HUES48 (cell line): ENCODE data around the gene CSRP1.

Experiments used
- H3K27ac ChIP-seq: one replicate; pipeline ENCODE4 v1.7.0; 2013; ENCODE audit warnings: low read depth, low read length, inconsistent platforms
- H3K27me3 ChIP-seq: 2 replicates; pipeline ENCODE4 v1.6.1; 2013; ENCODE audit warnings: mild to moderate bottlenecking, low read length; ENCODE audit not compliant: control insufficient read depth, insufficient read depth
- H3K36me3 ChIP-seq: 2 replicates; pipeline ENCODE4 v1.6.1; 2013; ENCODE audit warnings: low read length; ENCODE audit not compliant: control insufficient read depth, insufficient read depth
- H3K4me1 ChIP-seq: 2 replicates; pipeline ENCODE4 v1.6.1; 2013; ENCODE audit warnings: mild to moderate bottlenecking, low read length; ENCODE audit not compliant: control insufficient read depth, insufficient read depth
- H3K4me3 ChIP-seq: 2 replicates; pipeline ENCODE4 v1.5.1; 2013; ENCODE audit warnings: mild to moderate bottlenecking, low read depth, low read length
- H3K9ac ChIP-seq: 2 replicates; pipeline ENCODE4 v1.6.1; 2013; ENCODE audit warnings: mild to moderate bottlenecking, low read depth, low read length, moderate library complexity
- H3K9me3 ChIP-seq: 2 replicates; pipeline ENCODE4 v1.6.1; 2013; ENCODE audit warnings: low read length; ENCODE audit not compliant: control insufficient read depth, insufficient read depth

Gene CSRP1

DNA sequence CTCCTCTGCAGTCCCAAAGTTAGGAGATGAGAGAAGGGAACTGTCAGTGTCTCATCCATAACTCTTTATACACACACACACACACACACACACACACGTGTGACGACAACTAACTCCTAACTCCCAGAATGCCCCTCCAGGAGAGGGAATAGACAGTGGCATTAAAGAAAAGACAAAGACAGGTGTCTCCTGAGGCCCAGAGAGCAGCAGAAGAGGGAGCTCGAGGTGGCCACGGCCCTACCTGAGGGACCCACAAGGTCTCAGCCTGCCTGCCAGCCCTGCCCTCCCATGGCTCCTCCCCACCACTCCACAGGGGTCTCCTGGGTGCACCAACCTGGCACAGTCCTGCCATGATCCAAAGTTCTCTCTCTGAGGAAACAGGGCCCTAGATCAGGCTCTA lies 36.3 kb downstream of the CSRP1 start:
- Histone ChIP-seq H3K4me1 (peaks cover 18% of the 10 kb centered on the region), H3K36me3 (peaks cover 8% of the 10 kb centered on the region), H3K9ac (no peak overlapping the region), H3K27me3 (peaks cover 39% of the 10 kb centered on the region), H3K27ac (no peak overlapping the region), H3K4me3 (no peak overlapping the region), H3K9me3 (no peaks in the 10 kb centered on the region)

GRCh38 chr1:201469645-201470074 lies 37.3 kb downstream of the CSRP1 start:
- Histone ChIP-seq H3K9me3 (no peaks in the 10 kb centered on the region), H3K9ac (peak overlapping the region; percentile 4; the same call in 1 of the 2 replicates), H3K27me3 (peaks cover 39% of the 10 kb centered on the region), H3K27ac (no peak overlapping the region), H3K4me1 (peaks cover 18% of the 10 kb centered on the region), H3K4me3 (peak overlapping the region; percentile 89), H3K36me3 (peaks cover 17% of the 10 kb centered on the region)

DNA sequence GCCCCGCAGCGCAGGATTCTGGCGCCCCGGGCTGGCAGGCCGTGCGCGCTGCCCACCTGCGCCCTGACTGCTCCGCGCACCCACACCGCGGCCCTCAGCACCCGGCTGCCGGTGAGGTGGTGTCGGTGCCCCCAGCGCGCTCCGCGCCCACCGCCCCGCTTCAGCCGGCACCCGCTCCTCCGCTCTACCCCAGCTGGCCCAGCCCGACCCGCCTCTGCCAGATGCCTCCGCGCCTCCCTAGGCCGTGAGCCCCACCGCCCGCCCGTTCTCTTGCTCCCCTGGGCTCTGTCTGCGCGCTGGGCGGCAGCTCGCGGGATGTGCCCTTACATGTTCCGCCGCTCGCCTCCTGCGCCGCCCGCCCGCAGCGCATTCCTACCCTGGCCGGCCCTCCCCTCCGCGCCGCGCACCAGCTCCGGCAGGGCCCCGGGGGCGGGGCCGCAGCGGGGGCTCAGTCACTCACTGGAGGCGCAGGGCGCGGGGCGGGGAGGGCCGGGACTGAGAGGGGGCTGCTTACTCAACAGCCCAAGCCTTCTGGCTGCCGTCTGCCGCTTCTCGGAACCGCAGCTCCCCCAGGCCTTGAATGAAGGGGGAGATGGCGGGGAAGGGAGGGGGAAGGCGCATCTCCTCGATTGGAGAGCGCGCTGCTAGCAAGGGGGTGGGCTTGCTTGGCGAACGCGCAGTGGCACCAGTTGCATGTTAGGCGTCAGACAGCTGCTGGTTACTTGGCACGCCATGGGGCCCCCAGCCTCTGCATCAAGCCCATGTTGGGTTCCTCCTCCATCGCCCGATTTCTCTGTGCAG lies 37.9 kb downstream of the CSRP1 start, which contains the start of gene PHLDA3:
TSS of gene PHLDA3 (minus strand) at position 345 of the 801 bp plus-strand sequence. CDS start 402 bp downstream, outside the sequence.
- Histone ChIP-seq H3K36me3 (peaks cover 19% of the 10 kb centered on the region), H3K4me1 (peaks cover 18% of the 10 kb centered on the region), H3K4me3 (peak within 1 kb of the TSS; percentile 89), H3K27ac (peak within 1 kb of the TSS; percentile 40), H3K9me3 (no peaks in the 10 kb centered on the region), H3K9ac (peak within 1 kb of the TSS; percentile 81), H3K27me3 (peaks cover 39% of the 10 kb centered on the region)

GRCh38 chr1:201468501-201468843 lies 38.5 kb downstream of the CSRP1 start:
- Histone ChIP-seq H3K4me3 (peak overlapping the region; percentile 89), H3K4me1 (peaks cover 18% of the 10 kb centered on the region), H3K27me3 (peaks cover 39% of the 10 kb centered on the region), H3K9me3 (no peaks in the 10 kb centered on the region), H3K27ac (no peak overlapping the region), H3K36me3 (peaks cover 19% of the 10 kb centered on the region), H3K9ac (peak overlapping the region; percentile 81)

DNA sequence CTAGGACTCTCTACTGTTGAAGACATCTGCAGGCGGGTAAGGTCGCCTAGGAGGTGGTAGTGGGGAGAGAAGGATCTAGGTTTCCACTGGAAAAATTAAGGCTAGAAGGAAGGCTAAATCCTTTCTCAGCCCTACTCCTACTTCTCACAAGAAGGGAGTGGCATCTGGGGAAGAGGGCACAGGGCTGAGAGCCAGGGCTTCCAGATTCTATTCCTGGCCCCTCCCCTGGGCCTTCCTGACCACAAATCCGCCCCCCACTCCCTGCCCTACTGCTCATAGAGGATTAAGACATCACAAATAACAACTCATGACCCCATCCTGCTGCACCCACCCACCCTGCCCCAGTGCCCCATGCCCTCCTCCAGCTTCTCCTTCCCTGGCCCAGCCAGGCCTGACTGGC lies 40.4 kb downstream of the CSRP1 start:
- H3K4me3 ChIP-seq, result no peak overlapping the region; the same call in 1 of the 2 replicates
- H3K27ac ChIP-seq, result no peak overlapping the region
- H3K9ac ChIP-seq, result no peak overlapping the region
- no peaks in the 10 kb centered on the region for H3K9me3 ChIP-seq
- peaks cover 18% of the 10 kb centered on the region for H3K4me1 ChIP-seq
- H3K36me3 ChIP-seq, result peaks cover 19% of the 10 kb centered on the region
- H3K27me3 ChIP-seq, result peaks cover 35% of the 10 kb centered on the region

- Histone ChIP-seq H3K4me3 (no peak overlapping the region), H3K27ac (no peak overlapping the region), H3K36me3 (peaks cover 19% of the 10 kb centered on the region), H3K9ac (0 out of 2 replicates have a peak overlapping the region, but pooled peaks have one; percentile 21), H3K9me3 (no peaks in the 10 kb centered on the region), H3K4me1 (peaks cover 18% of the 10 kb centered on the region), H3K27me3 (peaks cover 28% of the 10 kb centered on the region)
Measured at GRCh38 chr1:201465698-201466290, 41.1 kb downstream of the CSRP1 start.

DNA sequence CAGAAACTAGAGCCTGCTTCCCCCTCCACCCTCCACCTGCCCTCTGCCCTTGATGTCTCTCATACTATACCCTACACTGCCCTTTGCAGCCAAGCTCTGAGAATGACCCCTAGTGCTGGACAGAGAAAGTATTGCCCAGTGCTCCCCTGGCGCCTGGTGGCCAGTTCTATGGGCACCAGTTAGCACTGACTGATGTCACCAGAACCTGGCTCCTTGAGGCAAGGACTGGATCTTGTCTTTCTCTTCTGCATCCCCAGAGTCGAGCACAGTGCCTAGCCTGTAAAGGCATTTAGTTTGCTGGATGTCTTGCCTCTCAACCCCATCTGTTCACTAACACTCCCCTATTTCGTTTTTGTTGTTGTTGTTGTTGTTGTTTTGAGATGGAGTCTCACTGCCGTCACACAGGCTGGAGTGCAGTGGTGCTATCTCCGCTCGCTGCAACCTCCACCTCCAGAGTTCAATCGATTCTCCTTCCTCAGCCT lies 43.8 kb downstream of the CSRP1 start:
- Histone ChIP-seq H3K36me3 (peaks cover 19% of the 10 kb centered on the region), H3K4me1 (peaks cover 6% of the 10 kb centered on the region; the same call in 1 of the 2 replicates), H3K4me3 (no peak overlapping the region), H3K27me3 (peaks cover 7% of the 10 kb centered on the region), H3K9ac (no peak overlapping the region), H3K9me3 (no peaks in the 10 kb centered on the region), H3K27ac (no peak overlapping the region)

DNA sequence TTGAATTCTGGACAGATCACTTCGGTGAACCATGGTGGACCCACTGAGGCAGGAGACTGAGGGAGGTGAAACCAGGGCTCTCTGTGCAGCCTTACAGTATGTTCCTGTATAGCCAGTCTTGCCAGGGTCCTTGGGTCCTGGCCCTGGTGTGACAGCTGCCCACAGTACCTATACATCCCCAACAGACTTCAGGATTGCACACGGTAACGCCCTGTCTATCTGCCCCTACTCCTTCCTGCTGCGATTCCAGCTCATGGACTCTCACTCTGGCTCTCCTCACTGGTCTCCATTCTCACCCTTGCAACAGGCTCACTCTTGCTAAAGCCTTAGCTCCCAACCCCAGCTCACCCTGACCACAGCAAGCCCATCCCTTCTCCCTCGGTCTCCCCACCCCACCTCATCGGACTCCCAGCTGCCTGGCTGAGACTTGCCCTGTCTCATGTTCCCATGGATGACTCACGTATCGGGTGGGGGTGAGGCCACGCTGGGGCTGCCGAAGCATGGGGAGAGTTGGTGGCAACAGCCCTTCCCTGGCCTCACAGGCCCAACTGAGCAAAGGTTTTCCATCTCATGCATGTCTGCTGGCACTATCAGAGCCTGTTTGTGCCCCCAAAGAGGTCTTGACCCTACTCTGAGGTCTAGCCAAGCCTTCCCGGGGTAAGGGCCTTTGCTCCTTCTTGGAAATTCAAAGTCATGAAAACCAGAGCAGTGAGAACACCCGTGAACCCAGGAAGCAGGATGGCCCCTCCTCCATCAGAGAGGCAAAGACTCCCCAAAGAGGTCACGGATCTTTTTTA lies 45.1 kb downstream of the CSRP1 start:
- H3K36me3 ChIP-seq, result peaks cover 19% of the 10 kb centered on the region
- no peak overlapping the region for H3K27ac ChIP-seq
- no peaks in the 10 kb centered on the region for H3K9me3 ChIP-seq
- peaks cover 5% of the 10 kb centered on the region; the same call in 1 of the 2 replicates for H3K4me1 ChIP-seq
- H3K27me3 ChIP-seq, result no peaks in the 10 kb centered on the region
- H3K9ac ChIP-seq, result no peak overlapping the region
- no peak overlapping the region for H3K4me3 ChIP-seq

- H3K36me3 ChIP-seq, result peaks cover 16% of the 10 kb centered on the region
- no peaks in the 10 kb centered on the region for H3K9me3 ChIP-seq
- no peaks in the 10 kb centered on the region for H3K27me3 ChIP-seq
- H3K4me3 ChIP-seq, result no peak overlapping the region
- peak overlapping the region; percentile 11 for H3K27ac ChIP-seq
- peaks cover 11% of the 10 kb centered on the region; the same call in 1 of the 2 replicates for H3K4me1 ChIP-seq
- no peak overlapping the region for H3K9ac ChIP-seq
Measured at GRCh38 chr1:201460814-201461644, 45.9 kb downstream of the CSRP1 start.

GRCh38 chr1:201459775-201460174 lies 47.1 kb downstream of the CSRP1 start:
- Histone ChIP-seq H3K27ac (no peak overlapping the region), H3K9ac (no peak overlapping the region), H3K27me3 (no peaks in the 10 kb centered on the region), H3K4me3 (no peak overlapping the region), H3K4me1 (peaks cover 14% of the 10 kb centered on the region), H3K36me3 (peaks cover 3% of the 10 kb centered on the region), H3K9me3 (no peaks in the 10 kb centered on the region)
